Left colon (tissue), 2 donors: Measurements from ENCODE around the gene STKLD1. TPM values are rescaled to one million over a fixed set of nuclear protein-coding genes. Genes with fewer than 3 reads are reported as not detected.
A peak's percentile ranks its signal among the peaks of the same experiment; 100 is the strongest.

Experiments
- ATAC-seq: fragments of 200-7000 bp; cut with Tn5 transposase; one replicate; pipeline ENCODE4 v1.9.1; 2020; ENCODE audit warnings: mild to moderate bottlenecking, moderate library complexity
- DNase-seq, 2 donors: peaks; one replicate each; pipeline ENCODE4 v3.0.0-alpha.2; 2020
- intact Hi-C, 2 donors: fragments of 100-400 bp; cut with DNase I in 1 of 2; cut with micrococcal nuclease in 1 of 2; formaldehyde crosslinking; loops; one replicate each; pipeline versions ENCODE4 v1.11.2 to v1.14.0; 2022; cut with DNase I, micrococcal nuclease
- total RNA-seq, 2 donors: library from RNA; stranded (reverse); fragmentation: NEBNext Ultra II Directional; extraction: Animal tissue kit (Norgen Biotek cat#: 25700); gene quantifications; one replicate each; pipeline ENCODE4 v1.2.1, GENCODE V29; 2021
- donor health status: DM: no; HTN: no; CAD: no.
- donor health status: DM: yes; HTN: yes; CAD: no.

The STKLD1 gene
- total RNA-seq, 2 donors from 2014 or later = 0.36 to 0.95 TPM

GRCh38 chr9:133356391-133357091 is 19.6 kb upstream of the STKLD1 start, which contains the start of the genes SURF1 and SURF2:
TSS of gene SURF1 (minus strand) at chr9:133356487. CDS start at chr9:133356453, 34 bp downstream.
TSS of gene SURF2 (plus strand) at chr9:133356550. CDS start at chr9:133356593, 43 bp downstream.
- ATAC-seq = peak; percentile 90
- intact Hi-C loops = no loop called here

GRCh38 chr9:133357656-133358055 is 18.5 kb upstream of the STKLD1 start:
- DNase-seq (no peak), ATAC-seq (no peak)
- intact Hi-C loops = no loop called here

More at GRCh38 chr9:133356391-133357091, 19.6 kb upstream of the STKLD1 start, which contains the start of the genes SURF1 and SURF2:
- peak; percentile 85 to 96 for DNase-seq

GRCh38 chr9:133359399-133360175 is 16.6 kb upstream of the STKLD1 start:
- no peak for DNase-seq
- no peak for ATAC-seq
- intact Hi-C loops = no loop called here

- intact Hi-C loops = no loop called here
- ATAC-seq = no peak
- no peak for DNase-seq
Measured at GRCh38 chr9:133360400-133361393, 15.5 kb upstream of the STKLD1 start.

- intact Hi-C loops = no loop called here
- ATAC-seq (no peak), DNase-seq (no peak)
Measured at GRCh38 chr9:133361507-133362092, 14.6 kb upstream of the STKLD1 start.

- no peak for DNase-seq
- ATAC-seq = no peak
- intact Hi-C loops = no loop called here
Measured at GRCh38 chr9:133362359-133363044, 13.7 kb upstream of the STKLD1 start.

GRCh38 chr9:133366435-133366834 is 9.7 kb upstream of the STKLD1 start:
- intact Hi-C loops = no loop called here
- ATAC-seq (no peak), DNase-seq (no peak)

- DNase-seq (no peak), ATAC-seq (no peak)
- intact Hi-C loops = no loop called here
Measured at GRCh38 chr9:133367221-133367620, 8.9 kb upstream of the STKLD1 start.

GRCh38 chr9:133367778-133368177 is 8.4 kb upstream of the STKLD1 start:
- ATAC-seq (no peak), DNase-seq (no peak)
- intact Hi-C loops = no loop called here

GRCh38 chr9:133368249-133368881 is 7.8 kb upstream of the STKLD1 start:
- ATAC-seq (peak; percentile 94), DNase-seq (no peak)
- intact Hi-C loops = no loop called here

- ATAC-seq (no peak), DNase-seq (no peak)
- intact Hi-C loops = no loop called here
Measured at GRCh38 chr9:133369422-133369821, 6.7 kb upstream of the STKLD1 start.

- no peak for DNase-seq
- ATAC-seq = no peak
- intact Hi-C loops = no loop called here
Measured at GRCh38 chr9:133369933-133370332, 6.2 kb upstream of the STKLD1 start.

- ATAC-seq (no peak), DNase-seq (no peak)
- intact Hi-C loops = no loop called here
Measured at GRCh38 chr9:133370685-133371084, 5.5 kb upstream of the STKLD1 start.

GRCh38 chr9:133371261-133371711 is 4.9 kb upstream of the STKLD1 start:
- intact Hi-C loops = no loop called here
- no peak for ATAC-seq
- no peak for DNase-seq

- ATAC-seq (no peak), DNase-seq (no peak)
Measured at GRCh38 chr9:133372144-133372543, 4.0 kb upstream of the STKLD1 start.

GRCh38 chr9:133374612-133375115 is 1.5 kb upstream of the STKLD1 start:
- intact Hi-C loops = no loop called here

More at GRCh38 chr9:133372144-133372543, 4.0 kb upstream of the STKLD1 start:
- intact Hi-C loops = no loop called here

GRCh38 chr9:133375116-133375723 is 946 bp upstream of the STKLD1 start:
- DNase-seq (peak; percentile 59 to 65), ATAC-seq (peak; percentile 56)
- intact Hi-C loops = no loop called here

More at GRCh38 chr9:133374612-133375115, 1.5 kb upstream of the STKLD1 start:
- ATAC-seq (no peak), DNase-seq (no peak)
